HEK293 (cell line): Measurements from ENCODE around the gene ACP3.
"Not testable (repeated sequence)": the region's sequence is repeated elsewhere in the genome, so short reads cannot be mapped to it uniquely, and the experiment has no call there.

ENCODE experiments used
- CTCF ChIA-PET: fragments of 350-600 bp; formaldehyde crosslinking; extraction: SDS; loops from one replicate; lab custom pipeline; 2021; ENCODE audit warnings: antibody characterized with exemption; lab: Yijun Ruan, JAX
- POLR2A ChIA-PET: fragments of 300-600 bp; formaldehyde crosslinking; extraction: SDS; loops from one replicate; lab custom pipeline; 2020; ENCODE audit warnings: antibody characterized with exemption, inconsistent platforms; lab: Yijun Ruan, JAX
- H3K27ac ChIP-seq: fragments of 200-500 bp; sonication (Bioruptor generic); 2 replicates; pipeline ENCODE4 v1.5.1; 2014; ENCODE audit warnings: low read depth, low read length, control low read depth, inconsistent platforms; ENCODE audit errors: extremely low read depth
- H3K36me3 ChIP-seq, 2 experiments: fragments of 200-500 bp in 1 of 2; sonication (Bioruptor generic) in 1 of 2; 1 replicate in 1 of 2; 2 replicates in 1 of 2; pipeline ENCODE4 v1.5.1; 2014 to 2017; ENCODE audit warnings: inconsistent platforms in 2 of 2, low read length in 2 of 2; ENCODE audit not compliant: control insufficient read depth in 2 of 2, insufficient read depth in 1 of 2
- H3K4me1 ChIP-seq: fragments of 200-500 bp; sonication (Bioruptor generic); 2 replicates; pipeline ENCODE4 v1.5.1; 2014; ENCODE audit warnings: mild to moderate bottlenecking, low read length, inconsistent platforms; ENCODE audit not compliant: control insufficient read depth, insufficient read depth
- H3K4me3 ChIP-seq: 2 replicates; pipeline ENCODE4 v1.5.1; 2011; ENCODE audit warnings: low read depth, mild to moderate bottlenecking, control low read depth, low read length, moderate library complexity
- H3K9me3 ChIP-seq: fragments of 200-500 bp; sonication (Bioruptor generic); 2 replicates; pipeline ENCODE4 v1.5.1; 2014; ENCODE audit warnings: low read depth, low read length, inconsistent platforms; ENCODE audit not compliant: control insufficient read depth, insufficient read depth
- HOXD13 ChIP-seq: sonication (generic); formaldehyde crosslinking; IDR thresholded peaks from 2 replicates; pipeline ENCODE4 v1.8.0; 2022; ENCODE audit warnings: missing genetic modification reagents, borderline replicate concordance
- KLF8 ChIP-seq: fragments of 450-650 bp; formaldehyde crosslinking; IDR thresholded peaks from 2 replicates; pipeline ENCODE4 v1.5.1; 2016; ENCODE audit warnings: missing biosample characterization, missing genetic modification characterization
- MEIS1 ChIP-seq: sonication (generic); formaldehyde crosslinking; IDR thresholded peaks from 2 replicates; pipeline ENCODE4 v1.8.1; 2022; ENCODE audit warnings: missing genetic modification reagents, mild to moderate bottlenecking, borderline replicate concordance
- SETDB1 ChIP-seq: IDR thresholded peaks from one replicate; pipeline ENCODE4 v1.6.1; 2017; ENCODE audit warnings: mild to moderate bottlenecking, low read length, moderate library complexity, mixed read lengths; ENCODE audit not compliant: insufficient read length
- ZBTB6 ChIP-seq: fragments of 450-650 bp; formaldehyde crosslinking; IDR thresholded peaks from 2 replicates; pipeline ENCODE4 v1.5.1; 2017; ENCODE audit warnings: missing biosample characterization, missing genetic modification characterization
- ZFP69B ChIP-seq: fragments of 450-650 bp; formaldehyde crosslinking; IDR thresholded peaks from 2 replicates; pipeline ENCODE4 v1.5.1; 2016; ENCODE audit warnings: missing biosample characterization, missing genetic modification characterization
- ZNF148 ChIP-seq: fragments of 450-650 bp; formaldehyde crosslinking; IDR thresholded peaks from 2 replicates; pipeline ENCODE4 v1.5.0; 2017; ENCODE audit warnings: missing biosample characterization, missing genetic modification characterization, borderline replicate concordance
- ZNF155 ChIP-seq: fragments of 450-650 bp; formaldehyde crosslinking; IDR thresholded peaks from 2 replicates; pipeline ENCODE4 v1.5.1; 2016; ENCODE audit warnings: missing biosample characterization, missing genetic modification characterization
- ZNF266 ChIP-seq: fragments of 450-650 bp; formaldehyde crosslinking; IDR thresholded peaks from 2 replicates; pipeline ENCODE4 v1.5.1; 2016; ENCODE audit warnings: missing biosample characterization, missing genetic modification characterization, low read depth
- ZNF302 ChIP-seq: fragments of 450-650 bp; formaldehyde crosslinking; IDR thresholded peaks from 2 replicates; pipeline ENCODE4 v1.5.1; 2016; ENCODE audit warnings: missing biosample characterization, missing genetic modification characterization, low read depth
- ZNF362 ChIP-seq: fragments of 450-650 bp; formaldehyde crosslinking; IDR thresholded peaks from 2 replicates; pipeline ENCODE4 v1.5.1; 2016; ENCODE audit warnings: missing biosample characterization, missing genetic modification characterization
- ZNF37A ChIP-seq: fragments of 450-650 bp; IDR thresholded peaks from 2 replicates; pipeline ENCODE4 v1.5.1; 2018; ENCODE audit warnings: missing biosample characterization, missing genetic modification characterization
- ZNF580 ChIP-seq: fragments of 450-650 bp; formaldehyde crosslinking; IDR thresholded peaks from 2 replicates; pipeline ENCODE4 v1.5.1; 2016; ENCODE audit warnings: missing biosample characterization, missing genetic modification characterization
- ZNF626 ChIP-seq: fragments of 450-650 bp; sonication (Bioruptor Pico); formaldehyde crosslinking; IDR thresholded peaks from 2 replicates; pipeline ENCODE4 v1.5.1; 2018; ENCODE audit warnings: missing biosample characterization, missing genetic modification characterization, inconsistent platforms
- ZNF670 ChIP-seq: fragments of 450-650 bp; formaldehyde crosslinking; IDR thresholded peaks from 2 replicates; pipeline ENCODE4 v1.5.1; 2016; ENCODE audit warnings: missing biosample characterization, missing genetic modification characterization, low read depth
- ZNF768 ChIP-seq: fragments of 450-650 bp; formaldehyde crosslinking; IDR thresholded peaks from 2 replicates; pipeline ENCODE4 v1.5.1; 2018; ENCODE audit warnings: missing biosample characterization, mild to moderate bottlenecking, missing genetic modification characterization
- ZNF791 ChIP-seq: fragments of 450-650 bp; formaldehyde crosslinking; IDR thresholded peaks from 2 replicates; pipeline ENCODE4 v1.5.1; 2016; ENCODE audit warnings: missing biosample characterization, missing genetic modification characterization
- ZNF830 ChIP-seq: fragments of 450-650 bp; IDR thresholded peaks from 2 replicates; pipeline ENCODE4 v1.5.0; 2018; ENCODE audit warnings: missing biosample characterization, missing genetic modification characterization, low read depth, mild to moderate bottlenecking, moderate library complexity

ACP3 gene

GRCh38 chr3:132395126-132395525 lies 77.9 kb downstream of the ACP3 start:
- TF ChIP-seq KLF8 (tag by site-specific recombination), result no peak
- no peak for TF ChIP-seq ZNF580 (tag by site-specific recombination)
- no peak for TF ChIP-seq ZNF302 (tag by site-specific recombination)
- no peak for TF ChIP-seq ZNF626 (tag by site-specific recombination)
- no peak for TF ChIP-seq ZNF266 (tag by site-specific recombination)
- TF ChIP-seq HOXD13 (CRISPR knock-in tag), result no peak
- no peak for TF ChIP-seq ZNF37A (tag by site-specific recombination)
- no peak for TF ChIP-seq SETDB1
- TF ChIP-seq ZNF155, result no peak
- TF ChIP-seq ZNF791 (tag by site-specific recombination), result no peak
- no peak for TF ChIP-seq ZNF670 (tag by site-specific recombination)
- TF ChIP-seq ZNF768 (tag by site-specific recombination), result no peak
- TF ChIP-seq ZFP69B (tag by site-specific recombination), result no peak
- TF ChIP-seq MEIS1 (CRISPR knock-in tag), result no peak
- no peak for TF ChIP-seq ZNF362 (tag by site-specific recombination)
- TF ChIP-seq ZNF148 (tag by site-specific recombination), result no peak
- Histone ChIP-seq H3K9me3 (no peaks in the 10 kb centered on the region), H3K36me3 (no peaks in the 10 kb centered on the region), H3K4me3 (no peak overlapping the region), H3K4me1 (no peaks in the 10 kb centered on the region), H3K27ac (no peak overlapping the region)
- ChIA-PET CTCF (interaction anchor here (8.0 kb wide), 1 partner anchor 43 kb away, joined by 136 read pairs; no protein-coding TSS in a partner anchor), POLR2A (interaction anchor here (0.7 kb wide), 1 partner anchor 27 kb away, joined by 3 read pairs; no protein-coding TSS in a partner anchor)

GRCh38 chr3:132396255-132396654 lies 79.0 kb downstream of the ACP3 start:
- Histone ChIP-seq H3K4me1 (no peaks in the 10 kb centered on the region), H3K36me3 (no peaks in the 10 kb centered on the region), H3K9me3 (no peaks in the 10 kb centered on the region), H3K4me3 (no peak overlapping the region), H3K27ac (no peak overlapping the region)
- TF ChIP-seq ZBTB6 (tag by site-specific recombination), result no peak
- no peak for TF ChIP-seq ZNF830 (tag by site-specific recombination)
- CTCF ChIA-PET, result interaction anchor here (1.1 to 8.0 kb wide), 4 partner anchors 44 to 357 kb away, joined by 4 to 136 read pairs (median 22); no protein-coding TSS in a partner anchor
- POLR2A ChIA-PET, result no interaction called here

GRCh38 chr3:132396776-132397175 lies 79.6 kb downstream of the ACP3 start:
- H3K27ac ChIP-seq, H3K36me3 ChIP-seq, H3K4me1 ChIP-seq, POLR2A ChIA-PET, H3K4me3 ChIP-seq, H3K9me3 ChIP-seq: not testable (repeated sequence)
- CTCF ChIA-PET, result interaction anchor here (1.0 to 8.0 kb wide), 5 partner anchors 45 to 165 kb away, joined by 3 to 136 read pairs (median 5); no protein-coding TSS in a partner anchor
